ENCODE measurements around the gene LYRM4. TPM values are rescaled to one million over a fixed set of nuclear protein-coding genes. Genes with fewer than 3 reads are reported as not detected.

Gene LYRM4
- total RNA-seq, 2 experiments from 2014 or later: 24.8 to 28.1 TPM

- DNase-seq (no peak), ATAC-seq (ENCODE audit: poor library complexity) (no peak)
- Mint-ChIP-seq H3K27me3 (no peaks in the 10 kb centered on the region), H3K4me3 (no peak overlapping the region), H3K36me3 (ENCODE audit: low read depth) (peaks cover 23% of the 10 kb centered on the region), H3K27ac (no peak overlapping the region), H3K9me3 (no peaks in the 10 kb centered on the region), H3K4me1 (ENCODE audit: low read depth) (peaks cover 41% of the 10 kb centered on the region)
- intact Hi-C loops (cut with DNase I, micrococcal nuclease): no loop called here
- H3K27ac ChIP-seq (ENCODE audit: low read depth in 1 of 2, low read length in 2 of 2): no peak overlapping the region
- POLR2A ChIA-PET: no interaction called here
- H3K27me3 ChIP-seq (ENCODE audit: control insufficient read depth in 1 of 2, insufficient read depth in 2 of 2, low read length in 2 of 2): no peaks in the 10 kb centered on the region
- no peak for TF ChIP-seq CTCF (IDR thresholded peaks at IDR 0.05)
- CTCF ChIA-PET: no interaction called here
- H3K4me3 ChIP-seq (ENCODE audit: low read length): no peak overlapping the region
- H3K9me3 ChIP-seq (ENCODE audit: control insufficient read depth in 1 of 2, insufficient read depth in 1 of 2, low read length in 2 of 2): no peaks in the 10 kb centered on the region
- peaks cover 8% of the 10 kb centered on the region for H3K4me1 ChIP-seq (ENCODE audit: insufficient read depth, low read length)
- H3K36me3 ChIP-seq (ENCODE audit: insufficient read depth, low read length): peaks cover 10% of the 10 kb centered on the region
Observed at GRCh38 chr6:5274231-5274630, 13.5 kb upstream of the LYRM4 start.

GRCh38 chr6:5271926-5272325 lies 11.2 kb upstream of the LYRM4 start:
- ChIA-PET CTCF (interaction anchor here (0.8 kb wide), 1 partner anchor 31 kb away, joined by 3 read pairs; no protein-coding TSS in a partner anchor), POLR2A (interaction anchor here (0.6 to 2.2 kb wide), 2 partner anchors 10 to 107 kb away, joined by 4 to 10 read pairs; partner anchors contain the start of genes FARS2 and LYRM4)
- no peak for DNase-seq
- H3K36me3 Mint-ChIP-seq (ENCODE audit: low read depth): peaks cover 35% of the 10 kb centered on the region
- H3K27ac ChIP-seq (ENCODE audit: low read depth in 1 of 2, low read length in 2 of 2): no peak overlapping the region
- intact Hi-C loops (cut with DNase I, micrococcal nuclease): no loop called here
- no peak for ATAC-seq (ENCODE audit: poor library complexity)
- H3K4me1 ChIP-seq (ENCODE audit: insufficient read depth, low read length): peaks cover 5% of the 10 kb centered on the region
- TF ChIP-seq CTCF (IDR thresholded peaks at IDR 0.05): no peak
- no peaks in the 10 kb centered on the region for H3K27me3 ChIP-seq (ENCODE audit: control insufficient read depth in 1 of 2, insufficient read depth in 2 of 2, low read length in 2 of 2)
- peaks cover 11% of the 10 kb centered on the region for H3K36me3 ChIP-seq (ENCODE audit: insufficient read depth, low read length)
- no peak overlapping the region for H3K27ac Mint-ChIP-seq
- peaks cover 36% of the 10 kb centered on the region for H3K4me1 Mint-ChIP-seq (ENCODE audit: low read depth)
- no peaks in the 10 kb centered on the region for H3K9me3 Mint-ChIP-seq
- H3K4me3 ChIP-seq (ENCODE audit: low read length): no peak overlapping the region
- no peaks in the 10 kb centered on the region for H3K27me3 Mint-ChIP-seq
- no peaks in the 10 kb centered on the region for H3K9me3 ChIP-seq (ENCODE audit: control insufficient read depth in 1 of 2, insufficient read depth in 1 of 2, low read length in 2 of 2)
- H3K4me3 Mint-ChIP-seq: no peak overlapping the region

- H3K36me3 Mint-ChIP-seq (ENCODE audit: low read depth): peaks cover 42% of the 10 kb centered on the region
Observed at GRCh38 chr6:5270093-5270680, 9.4 kb upstream of the LYRM4 start.

More at GRCh38 chr6:5270093-5270680, 9.4 kb upstream of the LYRM4 start:
- Histone ChIP-seq H3K4me3 (ENCODE audit: low read length) (no peak overlapping the region), H3K27ac (ENCODE audit: low read depth in 1 of 2, low read length in 2 of 2) (no peak overlapping the region), H3K27me3 (ENCODE audit: control insufficient read depth in 1 of 2, insufficient read depth in 2 of 2, low read length in 2 of 2) (no peaks in the 10 kb centered on the region), H3K9me3 (ENCODE audit: control insufficient read depth in 1 of 2, insufficient read depth in 1 of 2, low read length in 2 of 2) (no peaks in the 10 kb centered on the region), H3K36me3 (ENCODE audit: insufficient read depth, low read length) (peaks cover 11% of the 10 kb centered on the region), H3K4me1 (ENCODE audit: insufficient read depth, low read length) (peaks cover 5% of the 10 kb centered on the region)
- Mint-ChIP-seq H3K27me3 (no peaks in the 10 kb centered on the region), H3K4me1 (ENCODE audit: low read depth) (peaks cover 32% of the 10 kb centered on the region), H3K27ac (no peak overlapping the region), H3K4me3 (no peak overlapping the region), H3K9me3 (no peaks in the 10 kb centered on the region)
- DNase-seq (no peak), ATAC-seq (ENCODE audit: poor library complexity) (no peak)
- intact Hi-C loops (cut with DNase I, micrococcal nuclease): no loop called here
- CTCF ChIA-PET: interaction anchor here (0.8 kb wide), 1 partner anchor 9 kb away, joined by 3 read pairs; the partner anchor contains the start of genes FARS2 and LYRM4
- TF ChIP-seq CTCF (IDR thresholded peaks at IDR 0.05): no peak
- POLR2A ChIA-PET: interaction anchor here (2.2 kb wide), 1 partner anchor 9 kb away, joined by 10 read pairs; the partner anchor contains the start of genes FARS2 and LYRM4

Measured in CD4-positive, alpha-beta T cell (primary cell).